ENCODE results near the gene EPGN.

EPGN gene

GRCh38 chr4:74305000-74305399 lies 3.3 kb upstream of the EPGN start:
- DNase-seq (ENCODE audit: insufficient read length, low spot score) (no peak), FAIRE-seq (no peak)

GRCh38 chr4:74307170-74307569 lies 1.1 kb upstream of the EPGN start:
- DNase-seq (ENCODE audit: insufficient read length, low spot score), result no peak
- no peak for TF ChIP-seq CTCF (IDR thresholded peaks at IDR 0.05; ENCODE audit: insufficient read depth, missing control alignments)
- FAIRE-seq, result no peak

More at GRCh38 chr4:74305000-74305399, 3.3 kb upstream of the EPGN start:
- TF ChIP-seq CTCF (IDR thresholded peaks at IDR 0.05; ENCODE audit: insufficient read depth, missing control alignments), result no peak

- TF ChIP-seq CTCF (IDR thresholded peaks at IDR 0.05; ENCODE audit: insufficient read depth, missing control alignments), result no peak
- DNase-seq (ENCODE audit: insufficient read length, low spot score) (no peak), FAIRE-seq (no peak)
Observed at GRCh38 chr4:74309223-74309622, 953 bp downstream of the EPGN start.

GRCh38 chr4:74311696-74312313 lies 3.5 kb downstream of the EPGN start:
- peak; percentile 80 for TF ChIP-seq CTCF (IDR thresholded peaks at IDR 0.05; ENCODE audit: insufficient read depth, missing control alignments)
- FAIRE-seq (peak; percentile 87), DNase-seq (ENCODE audit: insufficient read length, low spot score) (no peak)

GRCh38 chr4:74314329-74314728 lies 6.1 kb downstream of the EPGN start:
- no peak for TF ChIP-seq CTCF (IDR thresholded peaks at IDR 0.05; ENCODE audit: insufficient read depth, missing control alignments)
- no peak for DNase-seq (ENCODE audit: insufficient read length, low spot score)
- no peak for FAIRE-seq

GRCh38 chr4:74314944-74315343 lies 6.7 kb downstream of the EPGN start:
- no peak for DNase-seq (ENCODE audit: insufficient read length, low spot score)
- no peak for TF ChIP-seq CTCF (IDR thresholded peaks at IDR 0.05; ENCODE audit: insufficient read depth, missing control alignments)
- no peak for FAIRE-seq

- TF ChIP-seq CTCF (IDR thresholded peaks at IDR 0.05; ENCODE audit: insufficient read depth, missing control alignments), result no peak
- DNase-seq (ENCODE audit: insufficient read length, low spot score) (no peak), FAIRE-seq (no peak)
Observed at GRCh38 chr4:74315376-74315775, 7.1 kb downstream of the EPGN start.

Measured in D721Med (cell line).